PC-3 (cell line): Measurements from ENCODE around the gene GFRA1. TPM values are rescaled to one million over a fixed set of nuclear protein-coding genes. Genes with fewer than 3 reads are reported as not detected.

ENCODE experiments used
- ATAC-seq: fragments of 200-7000 bp; cut with Tn5 transposase; 2 replicates; pipeline ENCODE4 v1.9.1; 2020; ENCODE audit warnings: mild to moderate bottlenecking, moderate library complexity
- BruUV-seq: library from RNA; stranded (reverse); fragments of 400-500 nt; replicated peaks from 2 replicates; lab custom pipeline; 2021; lab: Mats Ljungman, UMichigan
- CTCF ChIA-PET: fragments of 300-600 bp; sonication (Branson Sonifier 250); formaldehyde crosslinking; loops from one replicate; lab custom pipeline; 2022; ENCODE audit warnings: antibody characterized with exemption; lab: Charles Lee
- POLR2A ChIA-PET: fragments of 300-600 bp; sonication (Branson Sonifier 250); formaldehyde crosslinking; loops from one replicate; lab custom pipeline; 2022; ENCODE audit warnings: antibody characterized with exemption; ENCODE audit not compliant: unreplicated experiment; lab: Charles Lee
- DNase-seq: peaks from one replicate; pipeline ENCODE4 v3.0.0-alpha.2; 2015
- H2AFZ ChIP-seq: fragments of 300-600 bp; sonication (generic); 2 replicates; pipeline ENCODE4 v1.6.0; 2016; ENCODE audit warnings: antibody characterized with exemption, low read length
- H3F3A ChIP-seq: fragments of 300-600 bp; sonication (generic); one replicate; pipeline ENCODE4 v1.6.0; 2017; ENCODE audit warnings: antibody characterized with exemption, low read length, control low read depth, mild to moderate bottlenecking; ENCODE audit not compliant: unreplicated experiment
- H3K27ac ChIP-seq: fragments of 300-600 bp; sonication (generic); 2 replicates; pipeline ENCODE4 v1.5.1; 2016; ENCODE audit warnings: mild to moderate bottlenecking, low read length
- H3K27me3 ChIP-seq: fragments of 300-600 bp; sonication (generic); 2 replicates; pipeline ENCODE4 v1.6.1; 2016; ENCODE audit warnings: low read length, mixed read lengths
- H3K36me3 ChIP-seq: fragments of 300-600 bp; sonication (generic); 2 replicates; pipeline ENCODE4 v1.6.1; 2016; ENCODE audit warnings: low read depth, mixed run types, low read length, mixed read lengths
- H3K4me1 ChIP-seq: fragments of 300-600 bp; sonication (generic); 2 replicates; pipeline ENCODE4 v1.5.1; 2016; ENCODE audit warnings: low read length; ENCODE audit not compliant: insufficient read depth
- H3K4me2 ChIP-seq: fragments of 300-600 bp; sonication (generic); 2 replicates; pipeline ENCODE4 v1.6.0; 2016; ENCODE audit warnings: low read length
- H3K4me3 ChIP-seq: fragments of 300-600 bp; sonication (generic); 2 replicates; pipeline ENCODE4 v1.5.1; 2016; ENCODE audit warnings: mild to moderate bottlenecking, low read length, mixed read lengths
- H3K79me2 ChIP-seq: fragments of 300-600 bp; sonication (generic); 2 replicates; pipeline ENCODE4 v1.6.1; 2017; ENCODE audit warnings: low read length, mixed read lengths
- H3K9ac ChIP-seq: fragments of 300-600 bp; sonication (generic); 2 replicates; pipeline ENCODE4 v1.6.0; 2016; ENCODE audit warnings: mild to moderate bottlenecking, low read length
- H3K9me2 ChIP-seq: fragments of 300-600 bp; sonication (generic); replicated peaks from 2 replicates; pipeline ENCODE4 v1.6.1; 2016; ENCODE audit warnings: mixed run types, low read length, mixed read lengths
- H3K9me3 ChIP-seq: fragments of 300-600 bp; sonication (generic); 2 replicates; pipeline ENCODE4 v1.6.1; 2016; ENCODE audit warnings: low read length, mixed read lengths
- H4K20me1 ChIP-seq: fragments of 300-600 bp; sonication (generic); 2 replicates; pipeline ENCODE4 v1.6.1; 2016; ENCODE audit warnings: low read length, mixed read lengths
- CTCF ChIP-seq: fragments of 300-600 bp; sonication (generic); conservative IDR thresholded peaks from 2 replicates; pipeline ENCODE4 v1.5.1; 2017; ENCODE audit warnings: antibody characterized with exemption, low read depth, mild to moderate bottlenecking, low read length
- EZH2 ChIP-seq: fragments of 300-600 bp; sonication (generic); IDR thresholded peaks from one replicate; pipeline ENCODE4 v1.6.1; 2017; ENCODE audit warnings: antibody characterized with exemption, mild to moderate bottlenecking, low read length; ENCODE audit not compliant: unreplicated experiment
- EZH2phosphoT487 ChIP-seq: fragments of 300-600 bp; sonication (generic); IDR thresholded peaks from 2 replicates; pipeline ENCODE4 v1.6.1; 2018; ENCODE audit warnings: mild to moderate bottlenecking, antibody characterized with exemption, low read length, borderline replicate concordance
- intact Hi-C: fragments of 100-400 bp; cut with micrococcal nuclease; formaldehyde crosslinking; loops from 2 replicates; pipeline ENCODE4 v1.9.0; 2023
- total RNA-seq: library from RNA; depleted of rRNA; stranded (reverse); fragments of >200 nt; gene quantifications from 2 replicates; pipeline ENCODE4 v1.2.3, GENCODE V29; 2014

GFRA1 gene
- total RNA-seq, 1 experiment from 2014 or later = not detected

GRCh38 chr10:116044801-116045248, 228.2 kb downstream of the GFRA1 start:
- no peak overlapping the region for H3K4me3 ChIP-seq
- H3K9me2 ChIP-seq = no peaks in the 10 kb centered on the region
- H3F3A ChIP-seq = no peaks in the 10 kb centered on the region
- no peaks in the 10 kb centered on the region for H3K4me1 ChIP-seq
- ATAC-seq = no peak
- H3K9me3 ChIP-seq = no peaks in the 10 kb centered on the region
- no peak for DNase-seq
- no peaks in the 10 kb centered on the region for H4K20me1 ChIP-seq
- intact Hi-C loops = no loop called here
- H3K4me2 ChIP-seq = no peak overlapping the region
- H3K27ac ChIP-seq = no peak overlapping the region
- ChIA-PET POLR2A (no interaction called here), CTCF (no interaction called here)
- H3K27me3 ChIP-seq = no peaks in the 10 kb centered on the region
- H3K36me3 ChIP-seq = no peaks in the 10 kb centered on the region
- no peaks in the 10 kb centered on the region for H3K79me2 ChIP-seq
- H3K9ac ChIP-seq = no peak overlapping the region
- no peak for TF ChIP-seq EZH2
- TF ChIP-seq CTCF = no peak
- TF ChIP-seq EZH2phosphoT487 = no peak
- H2AFZ ChIP-seq = no peak overlapping the region
- no TSS peak for BruUV-seq

DNA sequence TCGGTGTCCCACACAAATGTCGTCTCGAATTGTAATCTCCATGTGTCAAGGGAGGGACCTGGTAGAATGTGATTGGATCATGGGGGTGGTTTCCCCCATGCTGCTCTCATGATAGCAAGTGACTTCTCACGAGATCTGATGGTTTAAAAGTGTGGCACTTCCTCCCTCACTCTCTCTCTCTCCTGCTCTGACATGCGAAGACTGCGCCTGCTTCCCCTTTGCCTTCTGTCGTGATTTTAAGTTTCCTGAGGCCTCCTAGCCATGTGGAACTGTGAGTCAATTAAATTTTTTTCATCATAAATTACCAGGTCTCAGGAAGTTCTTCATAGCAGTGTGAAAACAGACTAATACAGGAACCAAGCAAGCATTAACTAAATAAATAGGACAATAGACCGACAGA, 229.1 kb downstream of the GFRA1 start:
- ChIA-PET CTCF (no interaction called here), POLR2A (no interaction called here)
- no peak overlapping the region for H2AFZ ChIP-seq
- H3K9me3 ChIP-seq = no peaks in the 10 kb centered on the region
- H3K4me1 ChIP-seq = no peaks in the 10 kb centered on the region
- no peak overlapping the region for H3K4me3 ChIP-seq
- H3K9me2 ChIP-seq = no peaks in the 10 kb centered on the region
- ATAC-seq (no peak), DNase-seq (no peak)
- no peaks in the 10 kb centered on the region for H3K36me3 ChIP-seq
- no peaks in the 10 kb centered on the region for H3K27me3 ChIP-seq
- no peaks in the 10 kb centered on the region for H3F3A ChIP-seq
- no TSS peak for BruUV-seq
- intact Hi-C loops = no loop called here
- H3K27ac ChIP-seq = no peak overlapping the region
- H3K9ac ChIP-seq = no peak overlapping the region
- no peak for TF ChIP-seq CTCF
- TF ChIP-seq EZH2 = no peak
- TF ChIP-seq EZH2phosphoT487 = no peak
- no peaks in the 10 kb centered on the region for H4K20me1 ChIP-seq
- no peaks in the 10 kb centered on the region for H3K79me2 ChIP-seq
- H3K4me2 ChIP-seq = no peak overlapping the region

DNA sequence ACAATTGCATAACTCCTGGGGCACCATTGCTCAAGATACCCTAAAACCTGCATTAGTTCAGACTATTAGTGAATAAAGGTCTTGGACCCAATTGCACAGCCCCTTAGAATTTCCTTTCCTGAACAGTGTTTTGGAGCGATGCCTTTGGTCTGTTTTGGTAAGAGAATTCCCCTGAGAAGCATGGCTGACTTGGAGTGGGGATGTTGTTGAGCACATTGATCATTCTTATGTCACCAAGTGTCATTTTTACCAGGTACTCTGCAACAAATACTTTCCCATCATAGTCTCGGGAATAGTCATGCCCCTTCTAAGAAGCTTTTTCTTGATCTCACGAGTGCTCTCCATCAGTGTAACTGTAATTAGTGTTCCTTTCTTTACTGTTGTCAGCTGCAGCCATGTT, 229.7 kb downstream of the GFRA1 start:
- Histone ChIP-seq H3K36me3 (no peaks in the 10 kb centered on the region), H3K27ac (no peak overlapping the region), H3K27me3 (no peaks in the 10 kb centered on the region), H3K4me3 (no peak overlapping the region), H3K9ac (no peak overlapping the region), H3K79me2 (no peaks in the 10 kb centered on the region), H3K9me3 (no peaks in the 10 kb centered on the region), H3K9me2 (no peaks in the 10 kb centered on the region), H4K20me1 (no peaks in the 10 kb centered on the region), H3F3A (no peaks in the 10 kb centered on the region), H3K4me2 (no peak overlapping the region), H2AFZ (no peak overlapping the region), H3K4me1 (no peaks in the 10 kb centered on the region)
- intact Hi-C loops = no loop called here
- POLR2A ChIA-PET = no interaction called here
- no peak for TF ChIP-seq EZH2
- no peak for TF ChIP-seq EZH2phosphoT487
- no peak for TF ChIP-seq CTCF
- DNase-seq (no peak), ATAC-seq (no peak)
- CTCF ChIA-PET = no interaction called here
- no TSS peak for BruUV-seq
